ENCODE results near the gene PSMD13. TPM values are rescaled to one million over a fixed set of nuclear protein-coding genes. Genes with fewer than 3 reads are reported as not detected.

Gene PSMD13
- total RNA-seq, 1 donor from 2014 or later = 71.9 TPM

DNA sequence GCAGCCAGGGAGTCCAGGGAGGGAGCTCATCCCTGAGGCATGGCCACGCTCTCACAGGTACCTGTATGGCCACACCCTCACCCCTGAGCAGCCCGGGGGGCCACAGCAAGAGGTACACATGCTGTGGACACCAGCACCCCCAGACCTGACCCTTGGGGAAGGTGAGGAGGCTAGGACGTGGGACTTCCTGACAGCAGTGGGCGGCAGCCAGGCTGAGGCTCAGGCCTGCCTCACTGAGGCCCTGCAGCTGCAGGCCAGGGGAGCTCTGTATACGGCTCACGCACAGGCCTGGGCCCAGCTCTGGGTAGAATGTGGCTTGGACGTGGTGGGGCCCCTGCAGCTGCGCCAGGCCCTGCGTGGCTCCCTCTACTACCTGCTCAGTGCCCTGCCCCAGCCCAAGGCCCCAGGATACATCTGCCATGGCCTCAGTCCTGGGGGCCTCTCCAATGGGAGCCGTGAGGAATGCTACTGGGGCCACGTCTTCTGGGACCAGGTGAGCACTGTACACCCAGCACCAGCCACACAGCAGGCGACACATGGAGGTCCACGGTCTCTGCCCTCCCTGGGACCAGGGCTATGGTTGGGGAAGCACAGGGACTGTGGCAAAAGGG, 54.0 kb downstream of the PSMD13 start:
- Histone ChIP-seq H3K4me1 (peaks cover 19% of the 10 kb centered on the region), H3K27me3 (no peaks in the 10 kb centered on the region), H3K27ac (no peak overlapping the region), H3K36me3 (no peaks in the 10 kb centered on the region), H3K4me3 (no peak overlapping the region), H3K9me3 (no peaks in the 10 kb centered on the region)
- intact Hi-C loops (cut with DNase I) = no loop called here
- no peak for DNase-seq (ENCODE audit: extremely low spot score in 2 of 2)
- TF ChIP-seq, protein P1, sequence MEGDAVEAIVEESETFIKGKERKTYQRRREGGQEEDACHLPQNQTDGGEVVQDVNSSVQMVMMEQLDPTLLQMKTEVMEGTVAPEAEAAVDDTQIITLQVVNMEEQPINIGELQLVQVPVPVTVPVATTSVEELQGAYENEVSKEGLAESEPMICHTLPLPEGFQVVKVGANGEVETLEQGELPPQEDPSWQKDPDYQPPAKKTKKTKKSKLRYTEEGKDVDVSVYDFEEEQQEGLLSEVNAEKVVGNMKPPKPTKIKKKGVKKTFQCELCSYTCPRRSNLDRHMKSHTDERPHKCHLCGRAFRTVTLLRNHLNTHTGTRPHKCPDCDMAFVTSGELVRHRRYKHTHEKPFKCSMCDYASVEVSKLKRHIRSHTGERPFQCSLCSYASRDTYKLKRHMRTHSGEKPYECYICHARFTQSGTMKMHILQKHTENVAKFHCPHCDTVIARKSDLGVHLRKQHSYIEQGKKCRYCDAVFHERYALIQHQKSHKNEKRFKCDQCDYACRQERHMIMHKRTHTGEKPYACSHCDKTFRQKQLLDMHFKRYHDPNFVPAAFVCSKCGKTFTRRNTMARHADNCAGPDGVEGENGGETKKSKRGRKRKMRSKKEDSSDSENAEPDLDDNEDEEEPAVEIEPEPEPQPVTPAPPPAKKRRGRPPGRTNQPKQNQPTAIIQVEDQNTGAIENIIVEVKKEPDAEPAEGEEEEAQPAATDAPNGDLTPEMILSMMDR (IDR thresholded peaks at IDR 0.05) = no peak
- TF ChIP-seq POLR2AphosphoS5 (IDR thresholded peaks at IDR 0.05; ENCODE audit: insufficient read depth in 1 of 2, low read depth in 1 of 2) = no peak

DNA sequence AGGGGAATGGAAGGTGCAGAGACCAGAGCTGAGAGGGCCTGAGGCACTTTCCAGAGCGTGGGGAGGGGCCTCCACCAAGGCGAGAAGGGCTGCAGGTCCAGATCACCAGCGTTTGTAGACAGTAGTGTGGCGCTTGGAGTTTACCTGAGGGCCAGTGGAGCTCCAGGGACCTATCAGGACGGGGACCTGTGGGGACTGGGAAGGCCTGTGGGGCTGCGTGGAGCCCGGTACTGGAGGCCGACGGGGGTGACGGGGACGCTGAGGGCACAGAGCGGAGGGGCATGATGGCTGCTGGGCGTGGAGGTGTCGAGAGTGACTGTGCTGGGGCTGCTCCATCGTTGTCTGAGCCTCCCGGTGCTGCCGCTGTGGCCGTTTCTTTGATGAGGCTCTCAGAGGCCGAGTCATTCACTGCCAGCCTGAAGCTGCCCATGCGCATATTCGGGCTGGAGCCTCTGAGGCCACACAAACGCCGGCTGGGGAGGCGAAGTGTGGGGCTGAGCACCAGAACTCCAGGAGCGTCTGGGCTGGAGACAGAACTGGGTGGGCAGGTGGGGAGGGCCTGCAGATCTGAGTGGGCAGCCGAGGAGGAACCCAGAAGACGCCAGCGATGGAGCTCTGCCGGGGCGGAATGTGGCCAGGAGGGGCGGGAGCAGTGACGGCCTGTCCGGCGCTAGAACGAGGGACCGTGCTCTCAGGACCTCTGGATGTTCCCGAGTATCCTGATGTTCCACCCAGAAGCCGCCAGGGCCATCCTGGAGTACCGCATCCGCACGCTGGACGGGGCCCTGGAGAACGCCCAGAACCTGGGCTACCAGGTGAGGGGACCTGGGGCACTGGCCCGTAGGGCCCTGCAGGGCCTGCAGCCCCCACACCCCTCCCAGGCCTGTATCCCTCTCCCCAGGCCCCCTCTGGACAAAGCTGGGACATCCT, 54.8 kb downstream of the PSMD13 start:
- peaks cover 19% of the 10 kb centered on the region for H3K4me1 ChIP-seq
- no peaks in the 10 kb centered on the region for H3K9me3 ChIP-seq
- TF ChIP-seq POLR2AphosphoS5 (IDR thresholded peaks at IDR 0.05; ENCODE audit: insufficient read depth in 1 of 2, low read depth in 1 of 2) = no peak
- TF ChIP-seq, protein P1 (IDR thresholded peaks at IDR 0.05) = no peak
- no peak for TF ChIP-seq POLR2A (IDR thresholded peaks at IDR 0.05)
- no peak for DNase-seq (ENCODE audit: extremely low spot score in 2 of 2)
- no peak overlapping the region for H3K4me3 ChIP-seq
- H3K27me3 ChIP-seq = no peaks in the 10 kb centered on the region
- no peak overlapping the region for H3K27ac ChIP-seq
- H3K36me3 ChIP-seq = no peaks in the 10 kb centered on the region
- intact Hi-C loops (cut with DNase I) = no loop called here

DNA sequence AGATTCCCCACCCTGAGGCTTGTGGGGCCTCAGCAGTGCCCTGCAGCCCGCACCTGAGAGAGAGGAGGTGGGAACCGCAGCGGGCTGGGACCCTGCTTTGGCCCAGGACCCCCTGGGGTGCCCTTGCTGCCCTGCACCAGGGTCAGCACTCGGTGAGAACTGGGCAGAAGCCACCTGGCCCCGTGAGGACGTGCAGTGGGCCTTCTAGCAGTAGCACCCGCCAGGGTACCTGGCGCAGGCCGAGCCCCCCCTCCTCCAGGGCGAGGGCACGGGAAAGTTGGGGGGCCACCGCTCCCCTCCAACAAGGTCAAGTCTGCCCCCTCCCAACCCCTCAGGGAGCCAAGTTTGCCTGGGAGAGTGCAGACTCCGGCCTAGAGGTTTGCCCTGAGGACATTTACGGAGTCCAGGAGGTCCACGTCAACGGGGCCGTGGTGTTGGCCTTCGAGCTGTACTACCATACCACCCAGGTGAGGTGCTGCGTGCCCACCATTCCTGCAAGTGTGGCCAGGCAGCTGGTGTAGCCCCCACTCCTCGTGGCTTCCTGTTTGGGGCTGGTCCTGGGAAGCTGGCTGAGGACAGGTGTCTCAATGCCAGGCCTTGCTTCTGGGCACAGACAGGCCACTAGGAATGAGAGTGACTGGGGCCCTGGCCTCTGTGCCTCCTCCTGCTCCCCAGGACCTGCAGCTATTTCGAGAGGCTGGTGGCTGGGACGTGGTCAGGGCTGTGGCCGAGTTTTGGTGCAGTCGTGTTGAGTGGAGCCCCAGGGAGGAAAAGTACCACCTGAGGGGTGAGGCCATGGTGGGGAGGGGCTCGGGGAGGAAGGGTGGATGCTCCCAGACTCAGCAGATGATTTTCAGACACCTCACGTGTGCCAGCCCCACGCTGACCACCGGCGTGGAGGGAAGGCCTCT, 55.7 kb downstream of the PSMD13 start:
- no peaks in the 10 kb centered on the region for H3K9me3 ChIP-seq
- DNase-seq (ENCODE audit: extremely low spot score in 2 of 2) = no peak
- TF ChIP-seq POLR2A (IDR thresholded peaks at IDR 0.05) (no peak), POLR2AphosphoS5 (IDR thresholded peaks at IDR 0.05; ENCODE audit: insufficient read depth in 1 of 2, low read depth in 1 of 2) (no peak)
- TF ChIP-seq, protein P1 (IDR thresholded peaks at IDR 0.05) = no peak
- no peaks in the 10 kb centered on the region for H3K27me3 ChIP-seq
- no peak overlapping the region for H3K27ac ChIP-seq
- H3K36me3 ChIP-seq = no peaks in the 10 kb centered on the region
- H3K4me1 ChIP-seq = peaks cover 26% of the 10 kb centered on the region
- intact Hi-C loops (cut with DNase I) = no loop called here
- H3K4me3 ChIP-seq = no peak overlapping the region

DNA sequence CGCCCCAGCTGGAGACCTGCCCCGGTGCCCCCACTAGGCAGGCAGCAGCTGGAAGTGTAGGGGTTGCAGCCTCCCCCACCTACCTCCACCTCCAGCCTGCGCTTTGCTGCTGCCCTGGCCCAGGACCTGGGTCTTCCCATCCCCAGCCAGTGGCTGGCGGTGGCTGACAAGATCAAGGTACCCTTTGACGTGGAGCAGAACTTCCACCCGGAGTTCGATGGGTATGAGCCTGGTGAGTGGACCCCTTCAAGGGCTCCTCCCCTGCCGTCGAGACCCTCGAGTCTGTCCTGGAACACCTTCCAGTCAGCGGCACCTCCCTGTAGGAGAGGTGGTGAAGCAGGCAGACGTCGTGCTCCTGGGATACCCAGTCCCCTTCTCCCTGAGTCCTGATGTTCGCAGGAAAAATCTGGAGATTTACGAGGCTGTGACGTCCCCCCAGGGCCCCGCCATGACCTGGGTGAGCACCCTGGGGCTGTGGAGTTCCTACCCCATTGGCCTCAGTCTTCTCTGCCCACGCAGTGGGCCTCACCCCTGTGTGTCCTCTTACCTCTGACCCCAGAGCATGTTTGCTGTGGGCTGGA, 56.6 kb downstream of the PSMD13 start:
- Histone ChIP-seq H3K27ac (no peak overlapping the region), H3K27me3 (no peaks in the 10 kb centered on the region), H3K36me3 (no peaks in the 10 kb centered on the region), H3K9me3 (no peaks in the 10 kb centered on the region), H3K4me1 (peaks cover 26% of the 10 kb centered on the region), H3K4me3 (no peak overlapping the region)
- no peak for TF ChIP-seq POLR2A (IDR thresholded peaks at IDR 0.05)
- TF ChIP-seq, protein P1 (IDR thresholded peaks at IDR 0.05) = no peak
- no peak for TF ChIP-seq POLR2AphosphoS5 (IDR thresholded peaks at IDR 0.05; ENCODE audit: insufficient read depth in 1 of 2, low read depth in 1 of 2)
- DNase-seq (ENCODE audit: extremely low spot score in 2 of 2) = no peak
- intact Hi-C loops (cut with DNase I) = no loop called here

Measured in vagina (tissue), 2 donors.